GM12865 (cell line): ENCODE data around the gene CAPN13.

ENCODE experiments used
- DNase-seq: peaks from one replicate; pipeline ENCODE4 v3.0.0; 2010; ENCODE audit warnings: low read depth
- H3K4me3 ChIP-seq: 2 replicates; pipeline ENCODE4 v1.5.1; 2011; ENCODE audit warnings: mild to moderate bottlenecking, low read depth, low read length, control low read depth
- CTCF ChIP-seq: IDR thresholded peaks from 2 replicates; pipeline ENCODE4 v1.5.1; 2011; ENCODE audit warnings: low read length, control low read depth, low read depth, inconsistent platforms; ENCODE audit not compliant: insufficient read depth; ENCODE audit errors: missing control alignments

CAPN13 gene

GRCh38 chr2:30741576-30741975 lies 65.7 kb downstream of the CAPN13 start:
- H3K4me3 ChIP-seq, result no peak overlapping the region
- TF ChIP-seq CTCF, result no peak
- no peak for DNase-seq

GRCh38 chr2:30738141-30738911 lies 68.9 kb downstream of the CAPN13 start:
- H3K4me3 ChIP-seq, result no peak overlapping the region
- DNase-seq, result no peak
- TF ChIP-seq CTCF, result no peak

- no peak overlapping the region for H3K4me3 ChIP-seq
- no peak for DNase-seq
- no peak for TF ChIP-seq CTCF
Observed at GRCh38 chr2:30737326-30737610, 70.0 kb downstream of the CAPN13 start.

GRCh38 chr2:30736461-30737325 lies 70.6 kb downstream of the CAPN13 start:
- DNase-seq, result no peak
- H3K4me3 ChIP-seq, result no peak overlapping the region
- no peak for TF ChIP-seq CTCF

- DNase-seq, result no peak
- H3K4me3 ChIP-seq, result no peak overlapping the region
- no peak for TF ChIP-seq CTCF
Observed at GRCh38 chr2:30733876-30734520, 73.2 kb downstream of the CAPN13 start.

GRCh38 chr2:30732876-30733275 lies 74.4 kb downstream of the CAPN13 start:
- H3K4me3 ChIP-seq, result no peak overlapping the region
- no peak for TF ChIP-seq CTCF
- DNase-seq, result no peak
